MM.1S (cell line): ENCODE data around the gene MTO1.

Source experiments
- EZH2 ChIP-seq: fragments of 300-600 bp; sonication (generic); optimal IDR thresholded peaks from 2 replicates; pipeline ENCODE3; 2017; ENCODE audit warnings: low read depth, mild to moderate bottlenecking, antibody characterized with exemption, low read length, mixed read lengths
- TF ChIP-seq, protein P1 (sequence below): fragments of 300-600 bp; sonication (generic); IDR thresholded peaks from 2 replicates; pipeline ENCODE4 v1.5.1; 2016; ENCODE audit warnings: antibody characterized with exemption, low read length, mixed read lengths

- TF ChIP-seq, protein P1, sequence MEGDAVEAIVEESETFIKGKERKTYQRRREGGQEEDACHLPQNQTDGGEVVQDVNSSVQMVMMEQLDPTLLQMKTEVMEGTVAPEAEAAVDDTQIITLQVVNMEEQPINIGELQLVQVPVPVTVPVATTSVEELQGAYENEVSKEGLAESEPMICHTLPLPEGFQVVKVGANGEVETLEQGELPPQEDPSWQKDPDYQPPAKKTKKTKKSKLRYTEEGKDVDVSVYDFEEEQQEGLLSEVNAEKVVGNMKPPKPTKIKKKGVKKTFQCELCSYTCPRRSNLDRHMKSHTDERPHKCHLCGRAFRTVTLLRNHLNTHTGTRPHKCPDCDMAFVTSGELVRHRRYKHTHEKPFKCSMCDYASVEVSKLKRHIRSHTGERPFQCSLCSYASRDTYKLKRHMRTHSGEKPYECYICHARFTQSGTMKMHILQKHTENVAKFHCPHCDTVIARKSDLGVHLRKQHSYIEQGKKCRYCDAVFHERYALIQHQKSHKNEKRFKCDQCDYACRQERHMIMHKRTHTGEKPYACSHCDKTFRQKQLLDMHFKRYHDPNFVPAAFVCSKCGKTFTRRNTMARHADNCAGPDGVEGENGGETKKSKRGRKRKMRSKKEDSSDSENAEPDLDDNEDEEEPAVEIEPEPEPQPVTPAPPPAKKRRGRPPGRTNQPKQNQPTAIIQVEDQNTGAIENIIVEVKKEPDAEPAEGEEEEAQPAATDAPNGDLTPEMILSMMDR: no peak
- TF ChIP-seq EZH2: no peak
Measured at GRCh38 chr6:73491377-73491776, 29.8 kb downstream of the MTO1 start.
